NB4 (cell line): ENCODE data around the gene ADAMTSL5.
"Not testable (repeated sequence)": the region's sequence is repeated elsewhere in the genome, so short reads cannot be mapped to it uniquely, and the experiment has no call there.

Experiments used
- DNase-seq: peaks from one replicate; pipeline ENCODE4 v3.0.0; 2010; ENCODE audit warnings: low read depth
- H3K4me3 ChIP-seq: one replicate; pipeline ENCODE4 v1.5.1; 2011; ENCODE audit warnings: mild to moderate bottlenecking, low read depth, low read length, moderate library complexity
- CTCF ChIP-seq: IDR thresholded peaks from one replicate; pipeline ENCODE4 v1.5.1; 2012; ENCODE audit warnings: low read depth, low read length
- MAX ChIP-seq: IDR thresholded peaks from 2 replicates; pipeline ENCODE4 v1.6.1; 2011; ENCODE audit warnings: low read depth, low read length
- MYC ChIP-seq: IDR thresholded peaks from 2 replicates; pipeline ENCODE4 v1.6.1; 2011; ENCODE audit warnings: low read depth, low read length
- POLR2A ChIP-seq: IDR thresholded peaks from 2 replicates; pipeline ENCODE4 v1.6.1; 2011; ENCODE audit warnings: mild to moderate bottlenecking; ENCODE audit not compliant: insufficient read length; ENCODE audit errors: extremely low read depth

The ADAMTSL5 gene

GRCh38 chr19:1483131-1483978, 29.5 kb downstream of the ADAMTSL5 start:
- H3K4me3 ChIP-seq: no peak overlapping the region
- no peak for DNase-seq
- no peak for TF ChIP-seq MAX
- TF ChIP-seq POLR2A: no peak
- no peak for TF ChIP-seq MYC

GRCh38 chr19:1482361-1483130, 30.3 kb downstream of the ADAMTSL5 start:
- TF ChIP-seq POLR2A: no peak
- no peak for TF ChIP-seq MAX
- no peak for TF ChIP-seq MYC
- no peak for TF ChIP-seq CTCF
- H3K4me3 ChIP-seq: no peak overlapping the region
- no peak for DNase-seq

GRCh38 chr19:1481893-1482360, 30.9 kb downstream of the ADAMTSL5 start:
- H3K4me3 ChIP-seq: no peak overlapping the region
- TF ChIP-seq CTCF (no peak), MAX (no peak), POLR2A (no peak), MYC (no peak)
- DNase-seq: no peak

- no peak overlapping the region for H3K4me3 ChIP-seq
- no peak for DNase-seq
- TF ChIP-seq MAX: no peak
- no peak for TF ChIP-seq POLR2A
- TF ChIP-seq MYC: no peak
- TF ChIP-seq CTCF: no peak
Measured at GRCh38 chr19:1481224-1481892, 31.5 kb downstream of the ADAMTSL5 start.

- TF ChIP-seq POLR2A (peak; percentile 49), MAX (peak; percentile 96), CTCF (no peak), MYC (peak; percentile 50)
- peak within 1 kb of the TSS; percentile 74 for H3K4me3 ChIP-seq
- DNase-seq: peak; percentile 91
Measured at GRCh38 chr19:1478934-1479707, 33.7 kb downstream of the ADAMTSL5 start, which contains the start of gene C19orf25. TSS of gene C19orf25 (minus strand) at chr19:1479215. CDS start at chr19:1478903, 312 bp downstream.

GRCh38 chr19:1477056-1477455, 35.8 kb downstream of the ADAMTSL5 start:
- not testable (repeated sequence) for DNase-seq

More at GRCh38 chr19:1477056-1477455, 35.8 kb downstream of the ADAMTSL5 start:
- not testable (repeated sequence) for H3K4me3 ChIP-seq
